ENCODE measurements around the gene CLIC4. TPM values are rescaled to one million over a fixed set of nuclear protein-coding genes. Genes with fewer than 3 reads are reported as not detected.

Gene CLIC4
- total RNA-seq, 1 experiment from 2014 or later: 262 TPM

GRCh38 chr1:24744911-24745710, at the start of gene CLIC4 (continued):
- no peak for TF ChIP-seq AR (CRISPR knock-in tag; IDR thresholded peaks at IDR 0.05)
- no peak for TF ChIP-seq STAT6 (CRISPR knock-in tag; conservative IDR thresholded peaks at IDR 0.05; ENCODE audit: low read depth)
- TF ChIP-seq E2F1 (CRISPR knock-in tag; IDR thresholded peaks at IDR 0.05): no peak
- peak; percentile 81; the same call in 1 of the 2 replicates for TF ChIP-seq ZNF232 (CRISPR knock-in tag; IDR thresholded peaks at IDR 0.05)
- no peak; the same call in 1 of the 2 replicates for TF ChIP-seq ZBTB43 (CRISPR knock-in tag; IDR thresholded peaks at IDR 0.05)
- peak; percentile 54; the same call in 1 of the 2 replicates for TF ChIP-seq USF1 (CRISPR knock-in tag; IDR thresholded peaks at IDR 0.05)
- no peak; the same call in 1 of the 2 replicates for TF ChIP-seq ZNF423 (CRISPR knock-in tag; IDR thresholded peaks at IDR 0.05)
- no peak for TF ChIP-seq GTF2I (CRISPR knock-in tag; conservative IDR thresholded peaks at IDR 0.05)
- TF ChIP-seq ZNF281 (CRISPR knock-in tag; IDR thresholded peaks at IDR 0.05): no peak
- no peak for TF ChIP-seq OVOL2 (CRISPR knock-in tag; IDR thresholded peaks at IDR 0.05; ENCODE audit: borderline replicate concordance)
- no peak for TF ChIP-seq CREB1 (CRISPR knock-in tag; IDR thresholded peaks at IDR 0.05)
- no peak for TF ChIP-seq NR1H2 (CRISPR knock-in tag; IDR thresholded peaks at IDR 0.05)
- peak; percentile 78; the same call in 1 of the 2 replicates for TF ChIP-seq E2F4 (CRISPR knock-in tag; IDR thresholded peaks at IDR 0.05; ENCODE audit: borderline replicate concordance, low read depth)
- no peak for TF ChIP-seq ZNF512 (CRISPR knock-in tag; IDR thresholded peaks at IDR 0.05; ENCODE audit: borderline replicate concordance)
- TF ChIP-seq PREB (CRISPR knock-in tag; IDR thresholded peaks at IDR 0.05; ENCODE audit: borderline replicate concordance): no peak
- no peak for TF ChIP-seq IRF1 (CRISPR knock-in tag; IDR thresholded peaks at IDR 0.05)
- TF ChIP-seq ZNF317 (CRISPR knock-in tag; IDR thresholded peaks at IDR 0.05; ENCODE audit: borderline replicate concordance, low read depth): no peak
- no peak for TF ChIP-seq ZNF263 (CRISPR knock-in tag; IDR thresholded peaks at IDR 0.05; ENCODE audit: low read depth)
- TF ChIP-seq NR2C2 (CRISPR knock-in tag; IDR thresholded peaks at IDR 0.05): no peak
- peak; percentile 67; the same call in 1 of the 2 replicates for TF ChIP-seq FOXP1 (CRISPR knock-in tag; IDR thresholded peaks at IDR 0.05; ENCODE audit: borderline replicate concordance)
